HCT116 (cell line): ENCODE data around the gene CDH13.

Experiments
- CEBPB ChIP-seq: IDR thresholded peaks from 2 replicates; pipeline ENCODE4 v1.6.1; 2012; ENCODE audit warnings: low read depth
- CTCF ChIP-seq, 3 experiments: fragments of 200-600 bp in 1 of 3; sonication (generic) in 1 of 3; IDR thresholded peaks in 2 of 3; conservative IDR thresholded peaks in 1 of 3; 2 replicates each; pipeline ENCODE4 v1.5.1; 2012 to 2017; ENCODE audit warnings: low read depth in 2 of 3, low read length in 2 of 3, antibody characterized with exemption in 1 of 3, borderline replicate concordance in 1 of 3, control low read depth in 1 of 3, mild to moderate bottlenecking in 1 of 3, mixed read lengths in 1 of 3, mixed run types in 1 of 3, moderate library complexity in 1 of 3; ENCODE audit not compliant: insufficient read depth in 1 of 3
- EZH2 ChIP-seq: fragments of 200-600 bp; sonication (generic); IDR thresholded peaks from 2 replicates; pipeline ENCODE4 v1.6.1; 2017; ENCODE audit warnings: antibody characterized with exemption, mixed run types
- JUND ChIP-seq: IDR thresholded peaks from 2 replicates; pipeline ENCODE4 v1.6.1; 2012
- POLR2AphosphoS5 ChIP-seq: IDR thresholded peaks from 2 replicates; pipeline ENCODE4 v1.6.1; 2011; ENCODE audit warnings: mild to moderate bottlenecking, low read depth, low read length, moderate library complexity
- ZBTB33 ChIP-seq: IDR thresholded peaks from 2 replicates; pipeline ENCODE4 v1.6.1; 2011; ENCODE audit warnings: mild to moderate bottlenecking, low read length, moderate library complexity; ENCODE audit not compliant: insufficient replicate concordance; ENCODE audit errors: extremely low read depth
- ZFX ChIP-seq: fragments of 450-650 bp; IDR thresholded peaks from 2 replicates; pipeline ENCODE4 v1.6.1; 2017
- ZNF274 ChIP-seq: fragments of 200-500 bp; sonication (Bioruptor generic); IDR thresholded peaks from 2 replicates; pipeline ENCODE4 v1.6.1; 2014; ENCODE audit warnings: mild to moderate bottlenecking, low read depth, low read length, inconsistent platforms

GRCh38 chr16:82709987-82710386 lies 83.2 kb downstream of the CDH13 start:
- TF ChIP-seq JUND (no peak), CTCF (IDR thresholded peaks at IDR 0.05 in 2 of 3, conservative IDR thresholded peaks at IDR 0.05 in 1 of 3; ENCODE audit: borderline replicate concordance in 1 of 3, insufficient read depth in 1 of 3, low read depth in 2 of 3, low read length in 2 of 3) (no peak), POLR2AphosphoS5 (no peak), ZBTB33 (no peak), CEBPB (no peak), ZFX (no peak), EZH2 (no peak), ZNF274 (no peak)
